GM21367 (cell line): Measurements from ENCODE around the gene SRCAP.

ENCODE experiments used
- ATAC-seq: cut with Tn5 transposase; IDR thresholded peaks from one replicate; pipeline ENCODE4 v1.9.1; 2021; ENCODE audit not compliant: unreplicated experiment

SRCAP gene

DNA sequence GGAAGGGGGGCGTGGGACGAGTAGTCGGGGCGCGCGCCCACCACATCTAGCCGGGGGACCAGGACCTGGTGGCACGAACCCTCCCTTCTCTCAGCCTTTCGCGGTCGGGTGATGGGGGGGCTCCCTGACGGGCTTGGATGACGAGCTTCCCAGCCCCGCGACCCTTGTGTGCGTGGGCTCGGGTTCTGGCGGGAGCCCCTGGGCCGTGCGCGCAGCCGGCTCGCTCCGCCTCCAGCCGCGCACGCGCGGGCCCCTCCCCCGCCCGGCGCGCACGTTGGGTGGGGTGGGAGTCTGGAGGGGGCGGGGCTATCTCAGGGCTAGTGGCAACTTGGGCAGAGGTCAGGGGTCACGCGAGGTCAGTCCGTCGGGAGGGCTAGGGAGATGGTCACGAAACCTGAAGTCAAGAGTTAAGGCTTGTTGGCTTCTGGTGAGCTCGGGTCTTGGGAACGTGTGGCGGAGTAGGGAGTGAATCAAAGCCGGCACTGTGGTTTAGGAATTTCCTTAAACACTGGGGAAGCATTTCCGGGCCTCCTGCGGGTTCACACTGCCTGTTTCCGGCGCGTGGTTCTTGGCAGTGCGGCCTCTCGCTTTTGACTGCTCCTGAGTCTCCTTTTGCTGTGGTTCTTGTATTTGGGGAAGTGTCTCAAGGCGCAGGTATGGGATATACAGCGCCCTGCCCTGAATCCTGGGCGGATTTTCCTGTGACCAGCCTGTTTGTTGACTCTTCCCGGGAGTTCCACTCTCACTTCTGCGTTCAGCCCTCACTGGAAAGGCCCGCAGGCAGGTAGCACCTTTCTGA lies at the start of gene SRCAP:
SRCAP (plus strand) TSS at position 356 of the 799 bp plus-strand sequence. CDS start 1,654 bp downstream, outside the sequence.
- ATAC-seq, result peak; percentile 31

DNA sequence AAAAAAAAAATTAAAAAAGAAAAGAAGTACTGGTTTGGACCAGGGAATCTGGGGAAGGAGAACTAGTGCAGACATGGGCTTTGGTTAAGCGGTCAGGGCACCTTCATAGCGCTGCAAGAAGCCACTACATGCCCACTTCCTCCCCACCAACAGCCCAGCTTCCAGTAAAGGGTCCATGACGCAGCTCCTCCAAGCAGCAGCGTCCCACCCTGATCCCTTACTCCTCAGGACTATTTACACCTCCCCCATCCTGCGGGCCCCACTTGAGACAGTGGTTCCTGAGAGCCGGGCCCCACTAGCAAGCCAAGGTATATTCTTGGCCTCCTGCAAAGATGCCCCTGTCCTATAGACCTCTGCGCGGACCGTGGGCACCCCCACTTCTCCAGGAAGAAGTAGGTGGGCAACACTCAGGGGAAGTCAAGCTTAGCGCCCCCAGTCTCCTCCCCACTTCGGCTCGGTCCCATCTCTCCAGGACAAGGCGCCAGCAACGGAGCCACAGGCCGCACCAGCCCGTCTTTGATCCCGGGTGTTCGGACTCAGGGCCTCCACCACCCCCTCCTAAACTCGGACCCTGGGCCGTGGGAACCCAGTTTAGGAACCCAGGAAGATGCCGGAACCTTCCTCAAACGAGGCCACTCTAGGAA lies 49.1 kb upstream of the SRCAP start:
- ATAC-seq, result no peak

DNA sequence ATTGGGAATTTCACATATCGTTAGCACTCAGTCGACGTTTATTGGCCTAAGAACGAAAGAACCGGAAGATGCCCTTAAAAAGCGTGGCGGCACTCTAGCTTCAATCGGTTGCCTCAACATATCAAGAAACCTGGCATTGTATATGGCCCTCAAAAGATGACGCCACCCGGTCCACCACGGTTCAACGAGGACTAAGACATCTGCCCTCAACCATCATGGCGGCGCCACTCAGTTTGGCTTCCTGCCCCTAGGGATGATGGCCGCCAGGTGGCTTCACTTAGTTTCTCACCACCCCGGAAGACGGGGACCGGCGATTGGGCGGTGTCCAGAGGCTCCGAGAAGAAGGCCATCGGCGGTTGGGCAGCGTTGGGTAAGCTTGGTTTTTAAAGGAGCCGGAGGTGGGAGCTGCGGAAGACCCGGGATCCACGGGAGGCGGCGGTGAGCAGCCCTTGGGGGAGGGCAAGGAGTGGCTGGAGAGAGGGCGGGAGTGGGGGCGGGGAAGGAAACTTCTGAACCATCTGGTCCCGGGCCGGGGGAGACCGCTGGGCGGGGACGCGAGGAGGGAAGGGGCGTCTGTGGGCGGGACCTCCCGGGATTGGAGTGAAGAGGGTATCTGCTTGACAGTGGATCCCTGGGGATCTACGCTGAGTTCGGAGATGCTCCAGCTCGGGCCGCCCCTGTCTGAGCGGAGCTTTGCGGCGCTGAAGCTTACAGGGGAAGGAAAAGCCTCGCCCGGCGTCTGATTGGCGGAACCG lies 48.4 kb upstream of the SRCAP start, which contains the start of gene PRR14:
PRR14 (plus strand) TSS at position 592 of the 755 bp plus-strand sequence. CDS start 686 bp downstream, outside the sequence.
- ATAC-seq, result peak; percentile 64

DNA sequence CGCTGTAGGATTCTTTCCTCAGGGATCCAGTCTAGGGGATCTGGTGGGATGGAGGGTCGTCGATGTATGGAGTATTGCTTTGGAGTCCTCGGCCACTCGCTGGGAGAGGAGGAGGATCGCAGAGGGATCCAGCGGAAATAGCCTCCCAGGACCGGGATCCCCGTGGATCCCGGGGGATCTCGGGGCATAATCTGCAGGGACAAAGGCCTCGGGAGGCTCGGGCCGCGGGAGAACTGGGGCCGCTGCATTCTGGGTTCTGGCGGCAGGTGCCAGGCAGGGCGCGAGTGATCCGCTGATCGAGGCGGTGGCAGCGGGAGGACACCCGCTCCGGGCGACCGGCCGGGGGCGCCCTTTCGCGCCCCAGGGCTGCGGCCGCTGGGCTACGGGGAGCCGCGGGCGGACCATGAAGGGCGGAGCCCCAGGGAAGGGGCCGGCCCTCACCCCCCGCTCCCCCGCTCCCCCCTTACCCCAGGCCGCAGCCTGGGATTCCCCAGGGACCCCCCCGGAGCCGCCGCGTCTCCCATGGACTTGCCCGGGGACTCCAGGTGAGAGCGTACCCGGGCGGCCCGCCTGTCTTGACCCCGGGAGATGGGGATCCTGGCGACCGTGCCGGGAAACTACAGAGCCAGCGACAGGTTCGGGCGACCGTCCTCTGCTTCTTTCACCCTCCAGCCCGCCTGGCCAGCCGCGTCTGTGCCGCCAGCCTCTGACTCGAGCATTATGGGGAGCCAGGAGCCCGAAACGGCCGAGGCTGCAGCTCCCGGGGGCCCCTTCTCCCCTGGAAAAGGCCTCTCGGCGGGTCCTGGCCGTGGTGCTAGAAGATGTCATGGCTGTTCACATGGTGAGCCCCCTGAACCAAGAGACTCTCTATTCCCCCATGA lies 47.6 kb upstream of the SRCAP start:
- peak; percentile 39 for ATAC-seq

DNA sequence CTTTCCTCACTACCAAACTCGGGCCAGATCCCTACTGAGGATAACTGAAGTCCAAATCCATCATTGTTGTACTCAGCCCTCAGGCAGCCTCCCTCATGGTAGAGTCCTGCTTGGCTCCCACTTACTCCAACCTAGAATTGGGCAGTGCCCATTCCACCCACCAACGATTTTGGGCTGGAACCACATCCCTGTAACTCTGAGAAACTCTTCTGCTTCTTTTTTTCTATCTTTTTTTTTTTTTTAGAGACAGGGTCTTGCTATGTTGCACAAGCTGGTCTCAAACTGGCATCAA lies 47.0 kb upstream of the SRCAP start:
- ATAC-seq, result no peak

DNA sequence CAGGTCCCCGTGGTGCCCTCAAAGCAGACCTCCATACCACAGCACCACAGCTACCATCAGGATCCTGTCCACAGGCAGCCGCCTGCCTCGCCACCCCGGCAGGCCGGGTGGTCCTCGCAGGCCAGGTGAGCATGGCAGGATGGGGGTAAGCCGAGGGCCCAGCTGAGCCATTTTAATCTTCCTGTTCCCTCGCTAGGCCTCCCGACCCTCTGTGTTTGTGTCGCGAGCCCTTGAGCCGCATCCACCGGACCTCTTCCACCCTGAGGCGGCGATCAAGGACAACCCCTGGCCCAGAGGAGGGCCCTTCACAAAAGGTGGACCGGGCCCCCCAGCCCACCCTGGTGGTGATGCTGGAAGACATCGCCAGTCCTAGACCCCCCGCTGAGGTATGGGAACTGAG lies 46.3 kb upstream of the SRCAP start:
- ATAC-seq, result no peak

DNA sequence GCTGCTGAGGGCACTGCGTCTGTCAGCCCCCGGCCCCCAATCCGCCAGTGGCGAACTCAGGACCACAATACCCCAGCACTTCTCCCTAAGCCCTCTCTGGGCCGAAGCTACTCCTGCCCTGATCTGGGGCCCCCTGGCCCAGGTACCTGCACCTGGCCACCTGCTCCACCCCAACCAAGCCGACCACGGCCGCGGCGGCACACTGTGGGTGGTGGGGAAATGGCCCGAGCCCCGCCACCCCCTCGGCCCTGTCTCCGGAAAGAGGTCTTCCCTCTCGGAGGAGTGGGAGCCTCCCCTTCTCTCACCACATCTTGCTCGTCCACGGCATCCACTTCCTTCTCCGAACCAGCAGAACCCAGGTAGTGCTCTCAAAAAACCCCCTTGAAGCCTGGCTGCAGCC lies 44.1 kb upstream of the SRCAP start:
- no peak for ATAC-seq

DNA sequence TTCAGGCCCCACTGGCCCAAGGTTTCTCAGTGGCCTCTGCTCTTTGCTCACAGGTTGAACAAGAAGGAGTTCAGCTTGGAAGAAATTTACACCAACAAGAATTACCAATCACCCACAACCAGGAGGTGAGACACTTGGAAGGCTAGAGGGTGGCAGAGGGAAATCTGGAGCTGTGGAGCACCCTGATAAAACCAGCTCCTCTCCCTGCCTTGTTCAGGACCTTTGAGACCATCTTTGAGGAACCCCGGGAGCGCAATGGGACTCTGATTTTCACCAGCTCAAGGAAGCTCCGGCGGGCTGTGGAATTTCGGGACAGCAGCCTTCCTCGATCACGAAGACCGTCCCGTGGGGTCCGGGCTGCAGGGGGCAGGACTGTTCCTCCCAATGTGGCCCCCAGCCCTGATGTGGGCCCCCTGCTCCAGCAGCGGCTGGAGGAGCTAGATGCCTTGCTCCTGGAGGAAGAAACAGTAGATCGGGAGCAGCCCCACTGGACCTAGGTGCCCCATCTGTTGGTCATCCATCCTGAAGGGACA lies 43.1 kb upstream of the SRCAP start:
- ATAC-seq, result no peak

DNA sequence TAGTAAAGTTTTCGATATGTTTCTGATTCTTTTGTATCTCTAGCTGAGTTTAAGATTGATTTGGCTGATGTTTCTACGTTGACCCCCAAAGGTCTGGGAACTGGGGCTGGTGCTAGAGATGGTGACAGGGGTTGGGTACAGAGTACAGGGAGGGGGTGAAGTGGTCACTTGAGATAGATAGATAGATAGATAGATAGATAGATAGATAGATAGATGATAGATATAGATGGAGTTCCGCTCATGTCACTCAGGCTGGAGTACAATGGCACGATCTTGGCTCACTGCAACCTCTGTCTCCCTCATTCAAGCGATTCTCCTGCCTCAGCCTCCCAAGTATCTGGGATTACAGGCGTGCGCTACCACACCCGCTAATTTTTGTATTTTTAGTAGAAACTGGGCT lies 42.6 kb upstream of the SRCAP start:
- no peak for ATAC-seq

DNA sequence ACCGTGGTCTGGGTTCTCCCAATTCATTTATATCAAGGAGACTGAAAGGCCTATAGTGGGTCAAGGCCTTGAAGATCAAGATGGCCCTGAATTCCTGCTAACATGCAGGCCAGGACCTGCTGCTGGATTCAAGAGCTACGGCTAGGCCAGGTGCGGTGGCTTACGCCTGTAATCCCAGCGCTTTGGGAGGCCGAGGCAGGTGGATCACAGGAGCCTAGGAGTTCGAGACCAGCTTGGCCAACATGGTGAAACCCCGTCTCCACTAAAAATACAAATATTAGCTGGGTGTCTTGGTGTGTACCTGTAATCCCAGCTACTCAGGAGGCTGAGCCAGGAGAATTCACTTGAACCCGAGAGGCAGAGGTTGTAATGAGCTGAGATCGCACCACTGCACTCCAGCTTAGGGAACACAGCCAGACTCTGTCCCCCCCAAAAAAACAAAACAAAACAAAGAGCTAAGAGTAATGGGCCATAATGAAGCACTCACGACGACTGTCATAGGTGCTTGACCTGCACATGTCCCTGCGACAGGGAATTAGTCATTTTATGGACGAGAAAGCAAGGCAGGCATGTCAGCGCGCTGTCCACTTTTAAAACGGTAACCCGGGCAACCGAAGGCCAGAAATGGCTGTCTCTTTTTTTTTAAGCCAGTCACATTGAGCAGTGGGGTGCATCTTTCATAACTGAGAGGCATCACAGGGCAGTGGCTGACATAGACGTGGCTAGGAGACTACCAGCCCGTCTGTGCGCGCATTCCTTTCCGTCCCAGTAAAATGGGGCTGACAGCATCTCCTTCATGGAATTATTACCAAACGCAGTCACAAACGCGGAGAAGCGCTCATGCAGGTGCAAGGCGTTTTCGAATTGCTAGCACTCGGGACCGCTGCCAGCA lies 41.8 kb upstream of the SRCAP start:
- ATAC-seq, result no peak

DNA sequence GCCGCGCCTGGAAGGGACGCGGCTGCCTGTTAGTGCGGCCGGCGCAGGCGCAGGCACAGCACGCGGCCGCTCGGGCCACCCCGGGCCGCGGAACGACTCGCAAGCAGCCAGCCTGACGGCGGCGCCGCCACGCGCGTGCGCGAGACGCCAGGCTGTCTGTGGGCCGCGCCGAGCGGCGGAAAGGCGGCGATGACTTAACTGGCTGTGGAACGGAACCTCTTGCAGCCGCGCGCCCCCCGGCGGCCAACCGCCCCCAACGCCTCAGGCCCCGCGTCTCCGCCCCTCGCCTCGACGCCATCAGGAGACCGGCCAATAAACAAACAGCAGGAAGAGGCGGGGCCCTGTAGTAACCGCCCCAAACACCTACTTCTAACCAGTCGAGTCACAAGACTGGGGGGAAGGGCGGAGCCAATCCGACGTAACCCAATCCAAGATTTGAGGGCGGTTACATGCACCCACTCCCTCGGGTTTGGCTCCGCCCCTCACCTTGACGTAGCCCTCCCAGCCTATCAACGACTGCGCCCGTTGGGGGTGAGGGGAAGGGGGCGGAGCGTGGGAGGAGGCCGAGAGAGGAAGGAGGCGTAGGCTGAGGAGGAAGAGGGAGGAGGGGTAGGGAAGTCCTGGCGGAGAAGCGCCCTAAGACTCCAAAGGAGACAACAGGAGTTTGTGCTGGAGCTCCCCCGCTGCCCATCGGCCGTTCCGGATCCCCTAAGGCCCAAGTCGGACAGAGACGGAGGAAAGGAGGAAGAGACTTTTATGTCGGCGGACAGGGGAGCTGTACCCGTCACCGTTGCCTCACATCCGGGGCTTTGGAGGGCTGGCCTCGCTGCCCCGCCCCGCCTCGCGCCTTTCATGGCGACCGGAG lies 40.9 kb upstream of the SRCAP start, which contains the start of gene FBRS:
FBRS (plus strand) TSS at position 566 of the 865 bp plus-strand sequence. CDS start 1,088 bp downstream, outside the sequence.
- peak; percentile 61 for ATAC-seq

DNA sequence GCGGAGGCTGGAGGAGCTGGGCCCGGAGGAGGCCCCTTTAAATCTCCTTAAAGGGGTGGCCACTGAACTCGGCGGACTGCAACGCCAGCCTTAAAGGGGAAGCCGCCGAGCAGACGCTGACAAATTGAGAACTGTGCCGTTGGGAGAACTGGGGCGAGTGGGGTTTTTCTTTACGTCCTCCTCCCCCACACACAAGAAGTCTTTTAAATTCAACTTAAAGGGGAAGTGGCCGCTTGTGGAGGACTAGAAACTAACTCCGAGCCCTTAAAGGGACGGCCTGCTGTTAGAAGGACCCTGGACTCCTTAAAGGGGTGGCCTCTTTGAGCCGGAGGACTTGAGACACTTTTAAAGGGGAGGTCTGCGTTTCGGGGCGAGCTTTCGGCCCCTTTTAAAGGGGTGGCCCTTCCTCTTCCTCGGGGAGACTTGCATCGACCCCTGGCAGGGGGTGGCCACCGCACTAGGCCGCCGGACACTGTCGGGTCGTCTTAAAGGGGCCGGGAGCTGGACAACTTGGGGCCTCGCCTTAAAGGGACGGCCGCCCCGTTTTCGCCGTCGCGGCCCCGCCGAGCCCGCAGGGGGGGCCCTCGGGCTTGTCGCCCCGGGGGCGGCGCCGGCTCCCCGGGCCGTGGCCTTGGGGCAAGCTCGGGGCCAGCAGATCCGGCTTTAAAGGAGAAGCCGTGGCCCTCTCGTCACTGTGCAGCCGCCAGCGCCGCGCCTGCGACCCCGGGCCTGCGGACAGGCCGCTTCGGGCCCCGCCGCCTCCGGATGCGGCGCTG lies 40.1 kb upstream of the SRCAP start:
- peak; percentile 16 for ATAC-seq

DNA sequence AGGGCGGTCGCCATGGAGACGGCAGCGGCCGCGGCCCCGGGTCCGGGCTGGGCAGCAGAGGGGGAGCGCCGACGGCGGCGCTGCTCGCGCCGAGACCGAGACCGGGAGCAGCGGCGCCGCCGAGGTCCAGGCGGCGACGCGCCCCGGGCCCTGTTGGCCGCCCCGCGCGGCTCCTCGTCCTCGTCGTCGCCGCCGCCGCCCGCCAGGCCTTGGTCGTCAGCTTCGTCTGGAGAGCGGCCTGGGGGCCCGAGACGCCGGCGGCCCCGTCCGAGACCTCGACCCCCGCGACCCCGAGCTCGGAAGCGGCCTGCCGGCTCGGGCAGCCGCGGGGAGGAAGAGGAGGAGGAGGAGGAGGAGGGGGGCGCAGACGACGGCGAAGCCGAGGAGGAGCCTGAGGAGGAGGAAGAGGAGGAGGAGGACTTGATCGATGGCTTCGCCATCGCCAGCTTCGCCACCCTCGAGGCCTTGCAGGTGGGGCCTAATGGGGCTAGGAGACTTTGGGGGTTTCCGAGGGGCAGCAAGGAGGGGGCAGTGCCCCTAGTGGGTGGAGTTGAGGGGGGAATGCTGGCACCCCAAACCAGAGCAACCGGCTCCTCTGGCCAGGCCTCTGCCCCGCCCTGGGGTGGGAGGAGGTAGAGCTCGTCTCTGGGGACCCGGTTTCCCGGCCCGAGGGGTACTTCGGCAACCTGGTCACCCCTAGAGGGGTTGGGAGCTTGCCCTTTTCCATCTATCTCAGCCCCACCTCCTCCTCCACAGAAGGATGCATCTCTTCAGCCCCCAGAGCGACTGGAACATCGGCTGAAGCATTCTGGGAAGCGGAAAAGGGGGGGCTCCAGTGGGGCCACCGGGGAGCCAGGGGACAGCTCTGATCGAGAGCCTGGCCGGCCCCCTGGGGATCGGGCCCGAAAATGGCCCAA lies 39.2 kb upstream of the SRCAP start:
- ATAC-seq, result no peak

DNA sequence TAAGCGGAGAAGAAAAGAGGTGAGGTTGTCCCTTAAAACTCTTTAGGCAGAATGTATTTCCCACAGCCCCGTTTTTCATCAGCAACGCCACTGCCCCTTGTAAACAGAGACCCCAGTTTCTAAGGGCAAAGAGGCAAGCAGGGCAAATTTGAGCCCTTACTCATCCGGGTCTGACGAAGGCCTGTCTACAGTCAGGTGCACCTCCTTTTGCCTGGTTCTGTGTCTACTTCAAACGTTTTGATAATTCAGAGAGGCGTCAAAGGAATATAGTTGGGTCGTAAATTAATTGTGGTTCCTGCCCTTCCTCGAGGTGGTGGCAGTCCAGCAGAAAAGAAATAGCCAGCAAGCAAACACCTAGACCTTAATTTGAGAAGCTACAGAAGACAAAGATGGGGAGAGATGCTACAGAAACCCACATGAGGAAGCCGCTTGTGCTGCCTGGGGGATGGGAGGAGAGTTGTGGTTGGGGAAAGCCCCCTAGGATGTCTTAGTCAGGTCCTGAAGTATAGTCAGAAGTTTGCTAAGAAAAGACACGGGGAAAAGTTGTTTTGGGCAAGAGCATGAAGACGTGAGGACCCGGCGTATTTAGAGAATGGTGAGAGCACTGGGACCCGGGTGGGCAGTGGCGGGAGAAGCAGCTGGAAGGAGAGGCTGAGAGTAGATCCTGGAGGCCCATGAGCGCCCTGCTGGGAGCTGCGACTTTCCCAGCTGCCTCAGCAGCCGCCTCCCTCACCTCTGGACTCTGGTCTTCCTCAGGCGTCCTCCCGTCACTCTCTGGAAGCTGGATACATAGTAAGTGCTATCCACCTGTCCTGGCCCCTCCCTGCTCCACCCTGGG lies 38.3 kb upstream of the SRCAP start:
- no peak for ATAC-seq

DNA sequence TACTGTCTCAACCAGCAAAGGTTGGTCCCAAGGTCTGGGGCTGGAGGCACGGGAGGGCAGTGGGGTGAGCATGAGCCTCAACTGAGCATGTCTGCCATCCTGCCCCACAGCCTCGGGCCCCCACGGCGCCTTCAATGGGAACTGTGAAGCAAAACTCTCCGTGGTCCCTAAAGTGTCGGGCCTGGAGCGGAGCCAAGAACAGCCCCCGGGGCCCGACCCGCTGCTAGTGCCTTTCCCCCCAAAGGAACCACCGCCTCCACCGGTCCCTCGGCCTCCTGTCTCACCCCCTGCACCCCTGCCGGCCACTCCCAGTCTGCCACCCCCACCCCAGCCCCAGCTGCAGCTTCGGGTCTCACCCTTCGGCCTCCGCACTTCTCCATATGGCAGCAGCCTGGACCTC lies 36.5 kb upstream of the SRCAP start:
- no peak for ATAC-seq

DNA sequence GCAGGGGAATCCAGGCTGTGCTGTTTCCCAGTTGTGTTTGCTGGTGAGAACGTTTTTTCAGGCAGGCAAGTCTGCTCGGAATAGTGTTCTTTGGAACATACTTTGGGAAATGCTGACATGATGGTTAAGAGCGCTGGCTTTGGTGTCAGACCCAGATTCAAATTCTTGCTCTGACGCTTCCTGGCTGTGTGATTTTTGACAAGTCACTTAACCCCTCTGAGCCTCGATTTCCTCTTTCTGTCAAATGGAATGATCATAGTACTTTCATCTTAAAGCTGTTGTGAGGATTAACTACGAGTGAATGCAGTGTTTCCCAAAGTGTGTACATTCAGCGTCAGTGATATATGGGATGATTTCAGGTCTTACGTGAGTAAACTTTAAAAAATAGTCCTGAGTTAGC lies 35.9 kb upstream of the SRCAP start:
- ATAC-seq, result no peak
